WTC11 (cell line): ENCODE data around the gene SMAD5.

Source experiments
- CBFB ChIP-seq: sonication (generic); formaldehyde crosslinking; IDR thresholded peaks from 2 replicates; pipeline ENCODE4 v1.8.1; 2022; ENCODE audit warnings: mild to moderate bottlenecking, low read depth, missing genetic modification reagents
- SMAD3 ChIP-seq: sonication (generic); formaldehyde crosslinking; IDR thresholded peaks from 2 replicates; pipeline ENCODE4 v1.8.0; 2022; ENCODE audit warnings: missing genetic modification reagents, mild to moderate bottlenecking, borderline replicate concordance
- TF ChIP-seq, protein P1 (sequence below): fragments of 200-600 bp; IDR thresholded peaks from 2 replicates; pipeline ENCODE4 v1.8.0; 2022; ENCODE audit warnings: antibody characterized with exemption
- TF ChIP-seq, protein P2 (sequence below): sonication (generic); formaldehyde crosslinking; IDR thresholded peaks from 2 replicates; pipeline ENCODE4 v1.8.1; 2023; ENCODE audit warnings: mild to moderate bottlenecking, missing genetic modification reagents, moderate library complexity

DNA sequence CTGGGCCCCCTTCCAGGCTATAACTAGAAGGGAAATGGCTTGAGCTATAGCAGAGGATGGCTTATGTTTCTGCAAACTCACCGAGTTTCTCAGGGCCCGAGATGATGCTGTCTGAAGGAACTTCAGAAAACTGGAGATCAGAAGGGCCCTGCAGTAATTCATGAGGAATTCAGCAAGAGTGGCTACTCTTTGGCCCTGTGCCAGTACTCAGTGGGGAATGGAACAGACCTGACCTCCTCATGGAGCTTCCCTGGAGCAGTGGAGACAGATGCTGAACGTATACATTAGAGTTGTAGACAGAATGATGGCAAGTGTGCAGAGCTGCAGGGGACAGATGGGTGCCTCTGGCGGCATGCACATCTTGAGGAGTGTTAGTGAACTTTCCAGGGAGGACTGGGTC lies 77.6 kb downstream of the SMAD5 start:
- TF ChIP-seq, protein P1, sequence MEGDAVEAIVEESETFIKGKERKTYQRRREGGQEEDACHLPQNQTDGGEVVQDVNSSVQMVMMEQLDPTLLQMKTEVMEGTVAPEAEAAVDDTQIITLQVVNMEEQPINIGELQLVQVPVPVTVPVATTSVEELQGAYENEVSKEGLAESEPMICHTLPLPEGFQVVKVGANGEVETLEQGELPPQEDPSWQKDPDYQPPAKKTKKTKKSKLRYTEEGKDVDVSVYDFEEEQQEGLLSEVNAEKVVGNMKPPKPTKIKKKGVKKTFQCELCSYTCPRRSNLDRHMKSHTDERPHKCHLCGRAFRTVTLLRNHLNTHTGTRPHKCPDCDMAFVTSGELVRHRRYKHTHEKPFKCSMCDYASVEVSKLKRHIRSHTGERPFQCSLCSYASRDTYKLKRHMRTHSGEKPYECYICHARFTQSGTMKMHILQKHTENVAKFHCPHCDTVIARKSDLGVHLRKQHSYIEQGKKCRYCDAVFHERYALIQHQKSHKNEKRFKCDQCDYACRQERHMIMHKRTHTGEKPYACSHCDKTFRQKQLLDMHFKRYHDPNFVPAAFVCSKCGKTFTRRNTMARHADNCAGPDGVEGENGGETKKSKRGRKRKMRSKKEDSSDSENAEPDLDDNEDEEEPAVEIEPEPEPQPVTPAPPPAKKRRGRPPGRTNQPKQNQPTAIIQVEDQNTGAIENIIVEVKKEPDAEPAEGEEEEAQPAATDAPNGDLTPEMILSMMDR = no peak
- no peak for TF ChIP-seq SMAD3 (CRISPR knock-in tag)
- TF ChIP-seq, protein P2, sequence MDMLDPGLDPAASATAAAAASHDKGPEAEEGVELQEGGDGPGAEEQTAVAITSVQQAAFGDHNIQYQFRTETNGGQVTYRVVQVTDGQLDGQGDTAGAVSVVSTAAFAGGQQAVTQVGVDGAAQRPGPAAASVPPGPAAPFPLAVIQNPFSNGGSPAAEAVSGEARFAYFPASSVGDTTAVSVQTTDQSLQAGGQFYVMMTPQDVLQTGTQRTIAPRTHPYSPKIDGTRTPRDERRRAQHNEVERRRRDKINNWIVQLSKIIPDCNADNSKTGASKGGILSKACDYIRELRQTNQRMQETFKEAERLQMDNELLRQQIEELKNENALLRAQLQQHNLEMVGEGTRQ = no peak
- TF ChIP-seq CBFB (CRISPR knock-in tag) = no peak
